OCI-LY1 (cell line): Measurements from ENCODE around the gene ARFGEF3.
"Not testable (repeated sequence)": the region's sequence is repeated elsewhere in the genome, so short reads cannot be mapped to it uniquely, and the experiment has no call there.

Source experiments
- CTCF ChIP-seq: fragments of 200-600 bp; sonication (generic), shearing (Covaris generic); IDR thresholded peaks from 2 replicates; pipeline ENCODE4 v1.5.1; 2017; ENCODE audit warnings: mild to moderate bottlenecking, antibody characterized with exemption, low read length, moderate library complexity, mixed read lengths
- EZH2 ChIP-seq: fragments of 200-600 bp; sonication (generic), shearing (Covaris generic); IDR thresholded peaks from 2 replicates; pipeline ENCODE4 v1.8.0; 2017; ENCODE audit warnings: borderline replicate concordance, mixed run types, mild to moderate bottlenecking, antibody characterized with exemption, low read length, moderate library complexity, mixed read lengths

- not testable (repeated sequence) for TF ChIP-seq CTCF, EZH2
Measured at GRCh38 chr6:138288428-138289085, 126.8 kb downstream of the ARFGEF3 start.
